Mammary epithelial cell (primary cell): ENCODE data around the gene CEP55.

Source experiments
- CTCF ChIP-seq, 2 donors: IDR thresholded peaks in 1 of 2; conservative IDR thresholded peaks in 1 of 2; 2 replicates each; pipeline ENCODE4 v1.5.1; 2011 to 2012; ENCODE audit warnings: inconsistent platforms in 2 of 2, low read length in 2 of 2, mild to moderate bottlenecking in 2 of 2, control low read depth in 1 of 2, low read depth in 1 of 2; ENCODE audit not compliant: insufficient read depth in 1 of 2; ENCODE audit errors: extremely low read depth in 1 of 2
- EZH2 ChIP-seq: IDR thresholded peaks from 2 replicates; pipeline ENCODE4 v1.6.1; 2012; ENCODE audit warnings: low read length, inconsistent platforms, borderline replicate concordance

GRCh38 chr10:93570383-93570782 is 74.0 kb downstream of the CEP55 start:
- TF ChIP-seq CTCF (conservative IDR thresholded peaks at IDR 0.05 in 1 of 2, IDR thresholded peaks at IDR 0.05 in 1 of 2; ENCODE audit: extremely low read depth in 1 of 2, insufficient read depth in 1 of 2, low read depth in 1 of 2, low read length in 2 of 2) (no peak), EZH2 (no peak)
